HG02588 (cell line): ENCODE measurements around the gene RAB7A.
"Not testable (repeated sequence)": the region's sequence is repeated elsewhere in the genome, so short reads cannot be mapped to it uniquely, and the experiment has no call there.

ENCODE experiments used
- ATAC-seq: cut with Tn5 transposase; IDR thresholded peaks from one replicate; pipeline ENCODE4 v1.9.1; 2021; ENCODE audit warnings: mild to moderate bottlenecking, moderate library complexity; ENCODE audit not compliant: unreplicated experiment

The RAB7A gene

GRCh38 chr3:128815318-128816064, 89.5 kb downstream of the RAB7A start:
- no peak for ATAC-seq

GRCh38 chr3:128818186-128818787, 92.3 kb downstream of the RAB7A start:
- ATAC-seq: no peak

GRCh38 chr3:128820252-128820839, 94.4 kb downstream of the RAB7A start:
- no peak for ATAC-seq

GRCh38 chr3:128823008-128823407, 97.0 kb downstream of the RAB7A start:
- no peak for ATAC-seq

GRCh38 chr3:128823631-128824030, 97.6 kb downstream of the RAB7A start:
- no peak for ATAC-seq

GRCh38 chr3:128824132-128824850, 98.3 kb downstream of the RAB7A start:
- no peak for ATAC-seq

- ATAC-seq: no peak
These were observed 99.2 kb downstream of the RAB7A start for GRCh38 chr3:128825117-128825725.

- ATAC-seq: not testable (repeated sequence)
These were observed 103.1 kb downstream of the RAB7A start for GRCh38 chr3:128829087-128829486.

GRCh38 chr3:128829925-128830625, 104.1 kb downstream of the RAB7A start:
- not testable (repeated sequence) for ATAC-seq

GRCh38 chr3:128830762-128831161, 104.8 kb downstream of the RAB7A start:
- ATAC-seq: not testable (repeated sequence)

- not testable (repeated sequence) for ATAC-seq
These were observed 107.0 kb downstream of the RAB7A start for GRCh38 chr3:128832979-128833378.

GRCh38 chr3:128835096-128835495, 109.1 kb downstream of the RAB7A start:
- ATAC-seq: no peak

- no peak for ATAC-seq
These were observed 116.2 kb downstream of the RAB7A start for GRCh38 chr3:128841926-128842920.

- ATAC-seq: no peak
These were observed 118.5 kb downstream of the RAB7A start for GRCh38 chr3:128844502-128844901.

- ATAC-seq: no peak
These were observed 119.3 kb downstream of the RAB7A start for GRCh38 chr3:128845119-128845777.

GRCh38 chr3:128845778-128846485, 119.9 kb downstream of the RAB7A start:
- ATAC-seq: peak; percentile 78

- no peak for ATAC-seq
These were observed 120.5 kb downstream of the RAB7A start for GRCh38 chr3:128846486-128846891.
